Measurements from ENCODE around the gene TNFSF11.
"Not testable (repeated sequence)": the region's sequence is repeated elsewhere in the genome, so short reads cannot be mapped to it uniquely, and the experiment has no call there.

The TNFSF11 gene

GRCh38 chr13:42551611-42552010 lies 22.3 kb upstream of the TNFSF11 start:
- Histone ChIP-seq H3K27ac (no peak overlapping the region), H3K4me2 (no peak overlapping the region), H3K79me2 (ENCODE audit: insufficient read depth, low read depth) (no peaks in the 10 kb centered on the region), H4K20me1 (ENCODE audit: insufficient read depth) (no peaks in the 10 kb centered on the region), H2AFZ (ENCODE audit: low read depth) (no peak overlapping the region), H3K27me3 (ENCODE audit: insufficient read depth, low read depth) (no peaks in the 10 kb centered on the region), H3K4me3 (IDR thresholded peaks at IDR 0.05; ENCODE audit: insufficient read depth, low read depth, low read length) (no peak overlapping the region), H3K9ac (no peak overlapping the region), H3K4me1 (ENCODE audit: low read depth, poor library complexity, severe bottlenecking) (no peaks in the 10 kb centered on the region), H3K36me3 (ENCODE audit: insufficient read depth) (no peaks in the 10 kb centered on the region)
- TF ChIP-seq, protein P1, sequence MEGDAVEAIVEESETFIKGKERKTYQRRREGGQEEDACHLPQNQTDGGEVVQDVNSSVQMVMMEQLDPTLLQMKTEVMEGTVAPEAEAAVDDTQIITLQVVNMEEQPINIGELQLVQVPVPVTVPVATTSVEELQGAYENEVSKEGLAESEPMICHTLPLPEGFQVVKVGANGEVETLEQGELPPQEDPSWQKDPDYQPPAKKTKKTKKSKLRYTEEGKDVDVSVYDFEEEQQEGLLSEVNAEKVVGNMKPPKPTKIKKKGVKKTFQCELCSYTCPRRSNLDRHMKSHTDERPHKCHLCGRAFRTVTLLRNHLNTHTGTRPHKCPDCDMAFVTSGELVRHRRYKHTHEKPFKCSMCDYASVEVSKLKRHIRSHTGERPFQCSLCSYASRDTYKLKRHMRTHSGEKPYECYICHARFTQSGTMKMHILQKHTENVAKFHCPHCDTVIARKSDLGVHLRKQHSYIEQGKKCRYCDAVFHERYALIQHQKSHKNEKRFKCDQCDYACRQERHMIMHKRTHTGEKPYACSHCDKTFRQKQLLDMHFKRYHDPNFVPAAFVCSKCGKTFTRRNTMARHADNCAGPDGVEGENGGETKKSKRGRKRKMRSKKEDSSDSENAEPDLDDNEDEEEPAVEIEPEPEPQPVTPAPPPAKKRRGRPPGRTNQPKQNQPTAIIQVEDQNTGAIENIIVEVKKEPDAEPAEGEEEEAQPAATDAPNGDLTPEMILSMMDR (conservative IDR thresholded peaks at IDR 0.05; ENCODE audit: low read depth, low read length): no peak

DNA sequence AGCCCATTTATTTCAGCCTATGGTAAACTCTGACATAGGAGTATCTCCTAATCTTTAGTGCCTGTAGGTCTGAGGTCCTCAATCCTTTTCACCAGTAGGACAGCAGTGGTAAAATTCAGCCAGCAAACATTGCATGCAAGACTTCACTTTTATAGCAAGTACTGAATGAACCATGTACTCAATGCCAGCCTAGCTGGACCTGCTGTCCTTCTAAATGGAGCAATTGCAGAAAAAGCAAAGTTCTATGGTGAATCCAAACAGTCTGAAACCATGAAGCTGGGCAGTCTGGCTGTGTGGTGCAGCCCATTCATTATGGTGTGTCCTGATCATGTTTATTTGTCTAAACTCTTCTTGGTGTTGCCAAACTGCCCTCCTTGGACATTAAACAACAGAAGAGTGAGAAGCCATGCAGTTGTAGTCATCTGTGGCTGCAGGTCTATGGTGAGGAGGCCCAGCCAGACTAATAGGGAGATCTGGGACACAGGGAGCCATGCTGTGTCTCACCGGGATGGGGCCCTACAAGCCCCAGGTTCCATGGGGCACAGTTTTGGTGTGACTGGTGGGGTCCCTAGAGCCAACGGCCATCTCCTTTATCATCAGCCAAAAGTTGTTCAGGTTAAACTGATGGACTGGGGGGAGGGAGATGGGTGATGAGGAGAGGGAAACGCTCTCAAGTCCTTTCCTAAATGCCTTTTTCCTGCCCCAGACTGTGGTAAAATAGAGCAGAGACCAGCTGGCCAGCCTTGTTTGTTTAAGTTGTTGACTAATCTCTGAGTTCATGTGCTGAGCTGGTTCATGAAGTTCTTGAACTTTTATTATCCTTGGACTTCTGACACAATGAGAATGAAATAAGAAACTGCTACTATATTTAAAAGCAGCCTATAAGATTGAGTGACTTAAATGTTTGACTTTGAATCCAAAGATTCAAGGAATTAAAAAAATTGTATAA lies 20.6 kb upstream of the TNFSF11 start:
- no peaks in the 10 kb centered on the region for H3K4me1 ChIP-seq (ENCODE audit: low read depth, poor library complexity, severe bottlenecking)
- H3K4me3 ChIP-seq (IDR thresholded peaks at IDR 0.05; ENCODE audit: insufficient read depth, low read depth, low read length): no peak overlapping the region
- H3K27me3 ChIP-seq (ENCODE audit: insufficient read depth, low read depth): no peaks in the 10 kb centered on the region
- H3K4me2 ChIP-seq: no peak overlapping the region
- no peak overlapping the region for H3K9ac ChIP-seq
- no peak overlapping the region for H2AFZ ChIP-seq (ENCODE audit: low read depth)
- H4K20me1 ChIP-seq (ENCODE audit: insufficient read depth): no peaks in the 10 kb centered on the region
- H3K36me3 ChIP-seq (ENCODE audit: insufficient read depth): no peaks in the 10 kb centered on the region
- no peak overlapping the region for H3K27ac ChIP-seq
- H3K79me2 ChIP-seq (ENCODE audit: insufficient read depth, low read depth): no peaks in the 10 kb centered on the region
- TF ChIP-seq, protein P1 (conservative IDR thresholded peaks at IDR 0.05; ENCODE audit: low read depth, low read length): no peak

- Histone ChIP-seq H3K27ac (no peak overlapping the region), H3K4me1 (ENCODE audit: low read depth, poor library complexity, severe bottlenecking) (no peaks in the 10 kb centered on the region), H3K9ac (no peak overlapping the region), H3K79me2 (ENCODE audit: insufficient read depth, low read depth) (no peaks in the 10 kb centered on the region), H4K20me1 (ENCODE audit: insufficient read depth) (no peaks in the 10 kb centered on the region), H3K4me3 (IDR thresholded peaks at IDR 0.05; ENCODE audit: insufficient read depth, low read depth, low read length) (no peak overlapping the region), H3K27me3 (ENCODE audit: insufficient read depth, low read depth) (no peaks in the 10 kb centered on the region), H3K36me3 (ENCODE audit: insufficient read depth) (no peaks in the 10 kb centered on the region), H3K4me2 (no peak overlapping the region), H2AFZ (ENCODE audit: low read depth) (no peak overlapping the region)
- TF ChIP-seq, protein P1 (conservative IDR thresholded peaks at IDR 0.05; ENCODE audit: low read depth, low read length): no peak
These were observed 14.9 kb upstream of the TNFSF11 start for GRCh38 chr13:42559057-42559456.

- not testable (repeated sequence) for H3K27ac ChIP-seq; H3K4me2 ChIP-seq; H3K79me2 ChIP-seq (ENCODE audit: insufficient read depth, low read depth); H3K36me3 ChIP-seq (ENCODE audit: insufficient read depth); H3K9ac ChIP-seq; H2AFZ ChIP-seq (ENCODE audit: low read depth); H3K4me1 ChIP-seq (ENCODE audit: low read depth, poor library complexity, severe bottlenecking); H3K27me3 ChIP-seq (ENCODE audit: insufficient read depth, low read depth); H4K20me1 ChIP-seq (ENCODE audit: insufficient read depth); H3K4me3 ChIP-seq (IDR thresholded peaks at IDR 0.05; ENCODE audit: insufficient read depth, low read depth, low read length)
These were observed 14.3 kb upstream of the TNFSF11 start for GRCh38 chr13:42559573-42560218.

- H3K4me2 ChIP-seq; H3K36me3 ChIP-seq (ENCODE audit: insufficient read depth); H3K27me3 ChIP-seq (ENCODE audit: insufficient read depth, low read depth); H3K27ac ChIP-seq; H4K20me1 ChIP-seq (ENCODE audit: insufficient read depth); H3K4me3 ChIP-seq (IDR thresholded peaks at IDR 0.05; ENCODE audit: insufficient read depth, low read depth, low read length); H2AFZ ChIP-seq (ENCODE audit: low read depth); H3K79me2 ChIP-seq (ENCODE audit: insufficient read depth, low read depth); H3K9ac ChIP-seq; H3K4me1 ChIP-seq (ENCODE audit: low read depth, poor library complexity, severe bottlenecking): not testable (repeated sequence)
These were observed 13.6 kb upstream of the TNFSF11 start for GRCh38 chr13:42560320-42560719.
